Measurements from ENCODE around the gene GULP1. TPM values are rescaled to one million over a fixed set of nuclear protein-coding genes. Genes with fewer than 3 reads are reported as not detected.

The GULP1 gene
- total and polyA plus RNA-seq, 12 donors, result 5.8 to 122 (median 51.5) TPM

GRCh38 chr2:188245230-188245629 is 46.4 kb upstream of the GULP1 start:
- Histone ChIP-seq H3K4me3 (no peak overlapping the region), H3K4me1 (replicated peaks in 1 of 2) (no peaks in the 10 kb centered on the region), H3K9me3 (replicated peaks in 1 of 3) (no peaks in the 10 kb centered on the region), H3K36me3 (replicated peaks in 1 of 2) (no peaks in the 10 kb centered on the region), H3K27me3 (no peaks in the 10 kb centered on the region), H3K27ac (no peak overlapping the region)
- WGBS, 4 donors, result 91 to 96% (median 94%) methylated on average over 4 to 5 of the region's 5 CpGs
- TF ChIP-seq POLR2A (IDR thresholded peaks at IDR 0.05) (no peak), CTCF (IDR thresholded peaks at IDR 0.05) (no peak)
- no peak for DNase-seq
- intact Hi-C loops (cut with DNase I), result no loop called here

GRCh38 chr2:188248513-188248912 is 43.2 kb upstream of the GULP1 start:
- TF ChIP-seq POLR2A (IDR thresholded peaks at IDR 0.05) (no peak), CTCF (IDR thresholded peaks at IDR 0.05) (no peak)
- no peak for DNase-seq
- Histone ChIP-seq H3K9me3 (replicated peaks in 1 of 3) (no peaks in the 10 kb centered on the region), H3K4me1 (replicated peaks in 1 of 2) (no peaks in the 10 kb centered on the region), H3K36me3 (replicated peaks in 1 of 2) (no peaks in the 10 kb centered on the region), H3K27ac (no peak overlapping the region), H3K27me3 (no peaks in the 10 kb centered on the region), H3K4me3 (no peak overlapping the region)
- intact Hi-C loops (cut with DNase I), result no loop called here
- WGBS, 4 donors, result 81 to 93% (median 87%) methylated on average over 2 of the region's 2 CpGs

GRCh38 chr2:188251034-188251433 is 40.6 kb upstream of the GULP1 start:
- no peak overlapping the region for H3K27ac ChIP-seq
- no peaks in the 10 kb centered on the region for H3K9me3 ChIP-seq (replicated peaks in 1 of 3)
- TF ChIP-seq CTCF (IDR thresholded peaks at IDR 0.05), result no peak
- TF ChIP-seq POLR2A (IDR thresholded peaks at IDR 0.05), result no peak
- no peak for DNase-seq
- no peaks in the 10 kb centered on the region for H3K27me3 ChIP-seq
- H3K4me1 ChIP-seq (replicated peaks in 1 of 2), result no peaks in the 10 kb centered on the region
- WGBS, 4 donors, result 83 to 86% (median 85%) methylated on average over 1 of the region's 1 CpG
- H3K4me3 ChIP-seq, result no peak overlapping the region
- intact Hi-C loops (cut with DNase I), result no loop called here
- H3K36me3 ChIP-seq (replicated peaks in 1 of 2), result no peaks in the 10 kb centered on the region

GRCh38 chr2:188256420-188256819 is 35.3 kb upstream of the GULP1 start:
- DNase-seq, result no peak
- Histone ChIP-seq H3K27ac (no peak overlapping the region), H3K27me3 (no peaks in the 10 kb centered on the region), H3K4me1 (replicated peaks in 1 of 2) (no peaks in the 10 kb centered on the region), H3K36me3 (replicated peaks in 1 of 2) (no peaks in the 10 kb centered on the region), H3K4me3 (no peak overlapping the region), H3K9me3 (replicated peaks in 1 of 3) (no peaks in the 10 kb centered on the region)
- intact Hi-C loops (cut with DNase I), result no loop called here
- TF ChIP-seq CTCF (IDR thresholded peaks at IDR 0.05) (no peak), POLR2A (IDR thresholded peaks at IDR 0.05) (no peak)

All from adrenal gland (tissue), 12 donors.